Measurements from ENCODE around the gene PIPOX. TPM values are rescaled to one million over a fixed set of nuclear protein-coding genes. Genes with fewer than 3 reads are reported as not detected.
A peak's percentile ranks its signal among the peaks of the same experiment; 100 is the strongest.

PIPOX gene
- total and polyA plus RNA-seq, 7 donors, result 0.71 to 20.5 (median 8.7) TPM; not detected in 1

- H3K27ac ChIP-seq, result peak overlapping the region in 1 of 4 donors; percentile 79
- no peak overlapping the region for H3K4me3 ChIP-seq
- peaks cover 0 to 18% (median 12%) of the 10 kb centered on the region in 4 donors for H3K4me1 ChIP-seq
- peaks cover 17 to 82% (median 52%) of the 10 kb centered on the region in 4 donors for H3K36me3 ChIP-seq
- no peak for DNase-seq
- WGBS, 2 donors, result 83 to 91% methylated on average over 12 of the region's 12 CpGs
- no peaks in the 10 kb centered on the region for H3K27me3 ChIP-seq
- TF ChIP-seq POLR2AphosphoS5 (IDR thresholded peaks at IDR 0.05), result no peak
- TF ChIP-seq POLR2A (IDR thresholded peaks at IDR 0.05), result no peak
- TF ChIP-seq CTCF (IDR thresholded peaks at IDR 0.05), result no peak
- TF ChIP-seq EP300 (IDR thresholded peaks at IDR 0.05), result no peak
- intact Hi-C loops (cut with DNase I), result no loop called here
- H3K9me3 ChIP-seq, result no peaks in the 10 kb centered on the region
Observed at GRCh38 chr17:29090750-29091605, 48.0 kb downstream of the PIPOX start.

- no peak for TF ChIP-seq POLR2AphosphoS5 (IDR thresholded peaks at IDR 0.05)
- Histone ChIP-seq H3K27ac (no peak overlapping the region), H3K9me3 (no peaks in the 10 kb centered on the region), H3K36me3 (peaks cover 15 to 82% (median 52%) of the 10 kb centered on the region in 4 donors), H3K4me1 (peaks cover 0 to 18% (median 12%) of the 10 kb centered on the region in 4 donors), H3K4me3 (no peak overlapping the region), H3K27me3 (no peaks in the 10 kb centered on the region)
- 87 to 93% methylated on average over 13 of the region's 13 CpGs for WGBS, 2 donors
- intact Hi-C loops (cut with DNase I), result no loop called here
- DNase-seq, result no peak
Observed at GRCh38 chr17:29091606-29092289, 48.8 kb downstream of the PIPOX start.

GRCh38 chr17:29093090-29093871 lies 50.3 kb downstream of the PIPOX start:
- WGBS, 2 donors, result 96% methylated on average over 20 of the region's 20 CpGs
- Histone ChIP-seq H3K27ac (no peak overlapping the region), H3K9me3 (no peaks in the 10 kb centered on the region), H3K27me3 (no peaks in the 10 kb centered on the region), H3K4me3 (no peak overlapping the region), H3K4me1 (peaks cover 0 to 18% (median 12%) of the 10 kb centered on the region in 4 donors), H3K36me3 (peaks cover 24 to 83% (median 59%) of the 10 kb centered on the region in 4 donors)
- TF ChIP-seq POLR2A (IDR thresholded peaks at IDR 0.05) (no peak), CTCF (IDR thresholded peaks at IDR 0.05) (no peak), POLR2AphosphoS5 (IDR thresholded peaks at IDR 0.05) (no peak), EP300 (IDR thresholded peaks at IDR 0.05) (no peak)
- intact Hi-C loops (cut with DNase I), result no loop called here
- DNase-seq, result no peak

GRCh38 chr17:29094101-29094708 lies 51.3 kb downstream of the PIPOX start:
- Histone ChIP-seq H3K4me3 (no peak overlapping the region), H3K27ac (no peak overlapping the region), H3K9me3 (no peaks in the 10 kb centered on the region), H3K27me3 (no peaks in the 10 kb centered on the region), H3K36me3 (peaks cover 27 to 88% (median 65%) of the 10 kb centered on the region in 4 donors), H3K4me1 (peaks cover 0 to 14% (median 11%) of the 10 kb centered on the region in 4 donors)
- intact Hi-C loops (cut with DNase I), result no loop called here
- DNase-seq, result no peak
- TF ChIP-seq POLR2A (IDR thresholded peaks at IDR 0.05) (no peak), CTCF (IDR thresholded peaks at IDR 0.05) (no peak), POLR2AphosphoS5 (IDR thresholded peaks at IDR 0.05) (no peak), EP300 (IDR thresholded peaks at IDR 0.05) (no peak)
- WGBS, 2 donors, result 90 to 93% methylated on average over 11 of the region's 11 CpGs

Data from sigmoid colon (tissue), 7 donors.